T-helper 22 cell (primary cell): ENCODE measurements around the gene SOCS2.
"Not testable (repeated sequence)": the region's sequence is repeated elsewhere in the genome, so short reads cannot be mapped to it uniquely, and the experiment has no call there.

ENCODE experiments used
- DNase-seq: peaks from one replicate; pipeline ENCODE4 v3.0.0-alpha.2; 2020; ENCODE audit warnings: low read depth

SOCS2 gene

DNA sequence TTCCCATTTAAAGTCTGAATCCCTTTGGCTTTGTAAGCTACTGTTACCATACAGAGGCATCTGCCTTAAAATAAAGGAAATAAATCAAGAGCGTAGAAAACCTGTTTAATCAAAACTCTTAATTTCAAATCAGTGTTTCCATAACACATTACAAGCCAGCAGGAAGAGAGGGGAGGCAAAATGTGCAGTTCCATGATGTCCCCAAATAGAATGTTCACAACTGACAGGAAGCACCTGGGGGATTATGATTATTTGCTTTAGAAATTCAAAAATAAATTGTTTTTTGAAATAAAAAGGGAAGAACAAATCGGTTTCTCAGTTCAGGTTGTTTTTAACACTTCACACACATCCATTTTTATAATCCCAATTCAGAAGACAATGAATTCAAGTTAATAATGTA, 21.4 kb downstream of the SOCS2 start:
- DNase-seq: no peak

DNA sequence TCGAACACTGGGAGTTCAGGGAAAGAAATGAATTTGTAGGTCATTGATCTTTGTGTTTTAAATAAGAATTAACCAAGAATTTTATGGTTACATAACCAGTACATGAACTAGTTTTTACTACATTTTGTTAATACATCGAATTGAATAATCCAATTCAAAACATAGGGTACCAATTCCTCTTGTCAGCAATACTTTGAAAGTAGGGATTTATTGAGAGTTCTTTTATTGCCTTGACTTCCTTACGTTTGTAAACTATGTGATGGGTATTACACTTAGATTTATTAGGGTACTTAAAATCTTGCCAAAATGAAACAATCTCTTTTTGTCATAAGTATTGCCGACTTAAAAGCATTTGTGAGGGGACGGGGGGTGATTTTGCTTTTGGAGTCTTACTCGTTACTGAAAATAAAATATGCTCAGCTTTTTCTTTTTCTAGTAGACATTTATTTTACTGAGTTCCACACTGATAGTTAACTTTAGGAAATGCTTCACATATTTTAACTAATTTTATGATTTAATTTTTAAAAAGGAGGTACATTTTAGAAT, 22.4 kb downstream of the SOCS2 start:
- no peak for DNase-seq

DNA sequence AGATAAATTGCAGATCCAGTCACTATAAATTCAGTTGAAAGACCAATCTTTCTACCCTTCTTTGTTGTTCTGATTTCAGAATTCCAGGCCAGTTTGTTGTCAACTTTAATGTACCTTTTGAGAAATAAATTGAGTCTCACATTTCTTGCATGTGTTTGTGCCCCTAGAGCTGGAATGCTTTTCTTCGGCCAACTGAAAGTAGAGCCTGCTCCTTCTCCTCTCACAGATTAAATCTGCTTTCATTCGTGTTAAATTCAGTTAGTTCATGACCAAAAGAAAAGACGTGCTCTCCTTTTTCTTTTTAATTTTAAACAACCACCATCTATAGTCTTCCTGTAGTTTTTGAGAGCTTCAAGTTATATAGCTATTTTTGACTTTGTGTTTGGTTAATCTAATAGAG, 22.9 kb downstream of the SOCS2 start:
- DNase-seq: no peak

DNA sequence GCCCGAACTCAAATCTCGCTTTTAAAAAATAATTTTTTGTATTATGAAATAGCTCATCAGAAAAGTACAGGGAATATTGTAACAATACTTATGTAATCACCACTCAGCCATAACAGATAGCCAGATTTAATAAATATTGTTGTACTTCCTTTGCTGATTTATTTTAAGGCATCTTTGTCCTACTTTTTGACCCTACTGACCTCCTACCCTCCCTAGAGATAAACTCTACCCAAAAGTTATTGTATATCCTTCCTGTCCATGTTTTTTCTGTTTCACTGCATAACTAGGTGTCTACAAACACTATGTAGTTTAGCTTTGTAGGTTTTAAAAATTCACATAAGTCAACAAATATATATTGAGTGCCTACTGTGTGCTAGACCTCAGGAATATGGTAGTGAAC, 25.1 kb downstream of the SOCS2 start:
- no peak for DNase-seq

DNA sequence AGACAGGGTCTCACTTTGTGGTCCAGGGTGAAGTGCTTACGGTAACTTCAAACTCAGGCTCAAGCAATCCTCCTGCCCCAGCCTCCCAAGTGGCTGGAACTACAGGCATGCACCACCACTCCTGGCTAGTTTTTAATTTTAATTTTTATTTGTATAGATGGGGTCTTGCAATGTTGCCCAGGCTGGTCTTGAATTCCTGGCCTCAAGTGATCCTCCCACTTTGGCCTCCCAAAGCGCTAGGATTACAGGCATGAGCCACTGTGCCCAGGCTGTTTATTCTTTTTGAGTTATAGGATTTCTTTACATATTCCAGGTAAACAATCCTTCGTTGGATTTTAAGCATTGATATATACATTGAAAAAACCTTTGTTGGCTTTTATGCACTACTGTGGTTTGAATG, 26.7 kb downstream of the SOCS2 start:
- DNase-seq: no peak

DNA sequence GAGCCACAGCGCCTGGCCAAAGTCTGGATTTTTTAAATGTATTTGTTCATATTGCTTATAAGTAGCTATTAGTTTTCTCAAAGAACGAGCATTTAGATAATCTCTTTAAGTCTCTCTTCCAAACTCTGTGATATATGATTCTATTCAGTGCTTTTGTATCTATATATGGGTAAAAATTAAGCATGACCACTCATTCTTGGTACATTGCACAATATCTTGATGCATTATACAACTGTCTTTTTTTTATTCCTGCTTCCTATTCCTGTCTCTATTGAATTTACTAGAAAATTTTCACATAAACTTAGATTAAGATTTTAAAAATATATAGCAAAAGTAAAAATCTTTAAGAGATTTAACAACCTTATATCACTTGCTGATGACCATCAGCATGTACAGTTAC, 29.1 kb downstream of the SOCS2 start:
- no peak for DNase-seq

DNA sequence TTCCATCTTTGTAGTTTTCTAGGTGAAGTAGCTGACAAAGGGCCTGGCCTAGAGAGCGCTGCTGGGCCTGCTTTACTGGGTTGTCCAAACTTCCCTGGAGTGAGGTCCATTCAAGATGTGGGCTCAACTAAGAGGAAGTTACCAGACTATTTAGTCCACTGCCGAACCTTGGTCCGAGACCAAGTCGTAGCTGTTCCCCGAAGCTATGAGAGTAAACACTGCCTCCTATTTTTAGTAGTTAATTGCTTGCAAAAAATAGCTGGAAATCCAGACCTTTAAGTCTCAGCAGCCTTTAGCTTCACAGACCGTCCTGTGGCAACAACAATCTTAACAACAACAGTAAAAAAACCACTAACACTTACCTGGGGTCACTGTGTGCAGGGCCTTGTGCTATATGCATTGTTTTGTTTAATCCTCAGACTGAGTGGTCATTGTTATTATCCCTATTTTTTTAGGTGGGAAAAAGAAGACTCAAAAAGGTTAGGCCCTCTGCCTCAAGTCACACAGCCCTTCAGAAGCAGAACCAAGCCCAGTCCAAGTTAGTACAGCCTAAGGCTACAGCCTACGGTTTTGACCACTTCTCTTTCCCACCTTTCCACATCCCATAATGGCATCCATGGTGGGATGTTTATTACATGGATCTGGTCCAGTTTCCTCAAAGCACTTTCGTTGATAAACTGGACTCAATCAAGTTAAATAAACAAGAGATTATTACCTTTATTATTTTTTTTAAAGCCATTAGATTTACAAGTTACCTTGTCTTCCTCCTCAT, 30.6 kb downstream of the SOCS2 start:
- DNase-seq: no peak

DNA sequence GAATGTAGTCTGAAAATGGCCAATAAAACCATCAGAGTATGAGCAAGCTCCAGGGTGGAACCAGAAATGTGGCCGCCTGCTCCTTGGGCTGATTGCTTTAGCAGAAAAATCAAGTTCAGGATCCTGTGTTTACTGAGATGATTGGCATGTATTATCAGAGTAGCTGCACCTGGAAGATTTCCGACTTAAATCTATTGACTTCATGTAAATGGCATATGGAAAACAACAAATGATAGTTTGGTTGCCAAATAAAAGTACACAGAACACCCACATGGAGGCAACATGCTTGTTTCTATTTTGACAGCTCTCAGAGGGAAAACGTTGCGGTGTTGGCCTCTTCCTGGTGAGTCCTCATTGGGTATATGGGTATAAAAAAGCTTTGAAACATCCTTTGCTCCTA, 31.3 kb downstream of the SOCS2 start:
- no peak for DNase-seq

DNA sequence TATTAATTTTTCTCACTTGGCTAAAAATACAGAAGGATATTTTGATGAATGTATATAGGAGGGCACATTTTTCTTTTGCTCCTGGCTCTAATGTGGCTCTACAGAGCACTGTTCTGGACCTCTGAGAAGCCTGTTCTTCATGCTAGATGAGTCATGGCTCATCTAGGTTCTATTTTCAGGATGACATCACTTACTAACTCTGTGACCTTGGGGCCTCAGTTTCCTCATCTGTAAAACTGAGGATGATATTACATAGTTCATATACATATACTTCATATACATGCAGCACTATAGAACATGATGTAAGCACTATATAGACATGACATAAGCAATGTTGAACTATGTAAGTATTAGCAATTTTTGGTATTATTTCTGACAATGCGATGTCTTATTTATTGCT, 35.8 kb downstream of the SOCS2 start:
- no peak for DNase-seq

DNA sequence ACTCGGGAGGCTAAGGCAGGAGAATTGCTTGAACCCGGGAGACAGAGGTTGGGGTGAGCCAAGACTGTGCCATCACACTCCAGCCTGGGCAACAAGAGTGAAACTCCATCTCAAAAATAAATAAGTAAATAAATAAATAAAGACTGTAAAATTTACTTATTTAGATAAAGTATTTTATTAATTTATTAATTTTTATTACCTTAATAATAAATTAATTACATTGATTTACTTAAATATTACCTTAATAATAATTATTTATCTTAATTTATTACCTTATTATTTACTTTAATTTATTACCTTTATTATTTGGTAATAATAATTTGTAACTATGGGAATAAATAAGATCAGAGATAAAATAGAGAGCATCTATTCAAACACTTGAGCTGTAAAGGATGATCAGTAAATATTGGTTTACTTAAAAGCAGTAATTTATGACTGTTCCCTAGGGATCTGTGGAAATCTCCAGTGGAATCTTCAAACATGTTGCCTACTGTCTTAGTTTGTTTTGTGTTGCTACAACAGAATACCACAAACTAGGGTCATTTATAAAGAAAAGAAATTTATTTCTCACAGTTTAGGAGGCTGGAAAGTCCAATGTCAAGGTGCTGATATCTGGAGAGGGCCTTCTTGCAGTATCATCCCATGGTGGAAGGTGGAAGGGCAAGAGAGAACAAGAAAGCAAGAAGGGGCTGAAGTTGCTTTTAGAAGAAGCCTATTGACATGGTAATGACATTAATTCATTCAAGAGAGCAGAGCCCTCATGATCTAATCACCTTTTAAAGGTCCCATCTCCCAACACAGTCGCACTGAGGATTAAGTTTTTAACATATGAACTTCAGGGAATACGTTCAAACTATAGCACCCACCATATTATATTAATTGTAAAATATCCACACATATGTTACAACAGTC, 37.1 kb downstream of the SOCS2 start:
- no peak for DNase-seq

DNA sequence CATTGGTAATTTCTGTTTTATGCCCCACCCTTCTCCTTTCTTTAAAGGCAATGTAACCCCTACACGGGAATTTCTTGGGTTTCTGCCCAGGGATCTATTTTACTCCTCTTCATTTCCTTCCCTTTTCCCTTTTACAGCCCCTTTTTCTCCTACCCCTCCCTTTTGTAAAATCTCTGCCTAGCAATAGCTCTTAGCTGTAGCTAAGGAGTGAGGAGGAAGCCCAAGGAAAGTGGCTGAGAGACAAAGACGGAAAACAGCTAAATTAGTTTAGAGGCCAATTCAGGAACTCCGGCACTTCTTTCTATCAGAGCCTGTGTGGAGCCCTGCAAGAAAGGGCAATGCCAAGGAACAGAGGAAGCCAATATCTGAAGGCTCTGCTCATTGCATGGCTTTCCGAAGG, 40.3 kb downstream of the SOCS2 start:
- DNase-seq: no peak

DNA sequence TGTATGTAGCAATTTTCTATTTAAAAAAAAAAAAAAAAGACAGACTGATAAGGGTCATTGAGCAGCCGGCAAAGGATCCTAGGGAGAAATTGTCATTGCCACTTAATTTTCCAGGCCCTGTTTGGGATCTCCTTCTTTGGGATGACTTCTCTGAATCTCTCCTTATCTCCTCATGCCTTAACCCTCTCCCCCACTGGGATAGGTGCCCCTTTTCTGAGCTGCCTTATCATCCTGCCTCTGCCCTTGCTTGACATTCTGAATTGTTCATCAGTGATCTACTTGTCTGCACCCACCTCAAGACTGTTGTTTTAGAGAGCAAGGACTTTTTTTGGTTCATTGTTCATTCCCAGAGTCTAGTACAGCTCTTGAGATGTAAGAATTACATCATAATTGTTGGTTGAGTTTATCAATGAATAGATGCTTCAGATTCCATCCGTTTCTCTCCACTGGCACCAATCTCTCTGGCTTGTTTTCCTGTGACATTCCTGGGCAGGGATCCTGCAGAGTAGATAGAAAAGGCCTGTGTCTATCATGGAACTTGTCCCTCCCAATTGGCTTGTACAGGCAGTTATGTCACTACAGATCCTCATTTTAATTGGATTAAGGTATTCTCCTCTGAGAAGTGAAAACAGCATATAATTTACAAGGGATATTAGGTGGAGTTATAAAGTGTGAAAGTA, 42.6 kb downstream of the SOCS2 start:
- DNase-seq: no peak

DNA sequence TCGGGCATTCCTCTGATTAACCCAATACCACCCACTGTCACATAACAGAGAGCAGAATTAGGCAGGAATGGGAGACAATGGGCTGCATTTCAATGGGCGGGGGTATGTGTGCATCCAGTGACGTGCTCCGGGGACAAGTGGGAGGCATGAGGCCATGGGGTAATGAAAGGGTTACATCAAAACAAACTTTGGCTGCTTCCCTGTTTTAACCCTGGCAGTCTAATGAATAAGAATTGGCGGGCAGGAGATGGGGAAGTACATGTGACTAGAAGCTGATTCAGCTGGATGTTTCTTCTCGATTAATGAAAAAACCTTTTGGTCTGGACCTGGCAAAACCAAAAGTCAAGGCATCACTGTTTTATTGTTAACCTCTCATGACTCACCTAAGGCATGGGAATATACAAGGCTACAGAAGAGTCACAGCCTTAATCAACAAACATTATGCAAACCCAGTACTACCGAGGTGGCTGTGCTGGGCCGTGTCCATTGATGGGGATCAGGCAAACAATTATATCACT, 44.2 kb downstream of the SOCS2 start:
- no peak for DNase-seq

DNA sequence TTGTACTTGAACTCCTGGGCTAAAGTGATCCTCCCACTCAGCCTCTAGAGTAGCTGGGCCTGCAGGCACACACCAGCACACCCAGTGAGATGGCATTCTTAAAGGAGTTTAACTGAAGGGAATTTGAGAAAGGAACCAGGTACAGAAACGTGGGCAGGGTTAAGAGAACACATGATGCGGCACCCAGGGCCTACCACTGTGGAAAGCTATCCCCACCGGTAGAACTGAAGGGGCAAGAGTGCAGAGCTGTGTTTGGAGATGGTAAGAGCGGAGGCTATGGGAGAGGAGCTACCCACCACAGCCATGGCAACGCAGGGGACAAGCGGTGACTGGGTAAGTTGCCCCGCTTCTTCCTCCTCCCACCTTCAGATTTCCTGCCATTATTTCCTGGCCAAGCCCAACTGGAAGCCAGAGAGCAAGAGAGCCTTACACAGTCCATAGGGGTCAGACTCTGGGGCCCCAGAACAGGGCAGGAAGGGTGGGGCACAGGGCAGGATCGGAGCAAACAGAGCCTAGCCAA, 46.5 kb downstream of the SOCS2 start:
- DNase-seq: no peak

DNA sequence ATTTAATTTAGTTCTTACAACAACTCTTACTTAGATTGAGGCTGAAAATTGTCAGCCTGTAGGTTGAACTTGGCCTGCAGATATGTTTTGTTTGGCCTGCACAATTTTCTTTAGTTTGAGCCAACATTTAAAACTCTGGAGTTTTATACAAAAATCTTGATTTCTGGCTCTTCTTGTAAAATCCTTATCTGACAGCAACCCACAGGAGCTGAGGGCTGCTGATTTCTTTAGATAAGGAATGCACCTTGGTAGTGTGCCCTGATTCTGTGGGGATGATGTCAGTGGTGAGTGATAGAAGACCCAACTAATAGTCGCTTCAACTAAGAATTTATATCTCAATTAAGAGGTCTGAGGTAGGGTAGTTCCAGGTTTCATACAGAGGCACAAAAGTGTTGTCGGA, 49.5 kb downstream of the SOCS2 start:
- no peak for DNase-seq

DNA sequence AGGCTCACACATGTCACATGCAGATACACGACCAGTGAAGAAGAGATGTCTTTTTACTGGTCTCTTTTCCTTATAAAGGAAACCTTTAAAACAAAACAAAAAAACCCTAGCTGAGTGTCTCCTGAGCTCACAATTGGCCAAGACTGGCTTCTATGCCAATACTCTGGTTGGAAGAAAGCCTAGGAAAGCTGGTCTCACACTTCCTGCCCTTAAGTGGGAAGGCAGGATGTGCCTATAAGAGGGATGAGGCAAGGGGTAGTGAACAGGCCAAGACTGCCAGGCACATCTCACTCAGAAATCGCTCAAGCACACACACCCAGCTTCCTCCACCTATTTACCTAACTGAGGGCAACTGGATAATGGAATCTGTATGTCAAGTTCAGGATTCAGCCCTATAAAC, 50.0 kb downstream of the SOCS2 start:
- DNase-seq: no peak

DNA sequence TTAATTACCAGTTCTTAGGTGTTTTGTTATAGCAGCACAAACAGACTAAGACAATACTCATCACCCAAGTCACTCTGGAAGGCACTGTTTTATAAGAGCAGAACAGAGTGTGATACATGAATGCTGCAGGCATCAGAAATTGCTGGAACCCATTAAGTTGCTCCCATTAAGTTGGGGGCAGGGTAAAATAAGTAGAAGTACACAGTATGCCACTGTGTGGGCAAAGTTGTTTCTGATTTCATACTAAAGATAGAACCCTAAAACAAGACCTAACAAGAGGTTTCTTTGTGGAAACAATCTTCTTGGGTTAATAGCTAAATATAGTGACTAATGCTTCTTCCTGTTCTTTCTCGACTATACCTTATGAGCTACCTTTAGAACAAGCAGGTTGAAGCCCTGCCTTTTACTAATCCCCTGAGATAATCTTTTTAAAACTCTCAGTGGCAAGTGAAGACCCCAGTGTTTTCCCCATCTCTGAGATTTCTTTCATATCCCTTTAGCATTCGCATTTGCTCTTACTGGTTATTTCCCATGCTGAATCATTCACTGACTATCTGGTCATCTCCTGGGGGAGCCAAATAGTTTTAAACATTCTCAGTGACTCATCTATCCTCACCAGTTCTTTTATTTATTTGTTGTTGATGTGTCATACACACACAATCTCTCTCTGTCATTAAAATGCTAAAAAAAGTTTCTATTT, 52.3 kb downstream of the SOCS2 start:
- no peak for DNase-seq

DNA sequence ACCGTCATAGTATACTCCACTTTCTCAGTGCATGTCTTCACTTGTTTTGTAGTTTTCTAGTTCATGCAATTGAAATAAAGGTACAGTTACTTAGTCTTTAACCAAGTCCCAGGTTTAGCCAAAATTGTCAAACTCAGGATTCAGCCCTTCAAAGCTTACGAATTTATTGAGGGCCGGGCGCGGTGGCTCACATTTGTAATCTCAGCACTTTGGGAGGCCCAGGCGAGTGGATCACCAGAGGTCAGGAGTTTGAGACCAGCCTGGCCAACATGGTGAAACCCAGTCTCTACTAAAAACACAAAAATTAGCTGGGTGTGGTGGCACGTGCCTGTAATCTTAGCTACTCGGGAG, 52.8 kb downstream of the SOCS2 start:
- DNase-seq: not testable (repeated sequence)

DNA sequence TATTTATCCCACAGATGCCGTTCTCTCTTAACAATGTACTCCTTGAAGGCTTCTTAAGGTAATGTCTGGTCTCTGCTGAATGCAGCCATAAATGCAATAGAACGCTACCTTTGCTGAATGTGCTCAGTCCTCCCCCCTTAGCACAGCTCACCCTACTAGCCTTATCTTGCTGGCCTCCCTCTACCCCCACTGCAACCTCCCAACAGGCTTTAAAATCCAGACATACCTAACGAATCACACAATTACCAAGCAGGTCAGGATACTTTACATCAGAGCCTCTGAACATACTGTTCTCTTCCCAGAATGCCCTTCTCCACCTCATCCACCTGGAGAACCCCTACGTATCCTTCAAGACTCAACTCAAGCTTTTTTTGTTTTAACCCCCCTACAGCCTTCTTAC, 53.7 kb downstream of the SOCS2 start:
- DNase-seq: no peak
